ENCODE data around the gene SUPT20H.
"Not testable (repeated sequence)": the region's sequence is repeated elsewhere in the genome, so short reads cannot be mapped to it uniquely, and the experiment has no call there.

SUPT20H gene

GRCh38 chr13:37068962-37069361 lies 9.5 kb upstream of the SUPT20H start:
- DNase-seq: no peak

- no peak for DNase-seq
Observed at GRCh38 chr13:37067874-37068273, 8.4 kb upstream of the SUPT20H start.

GRCh38 chr13:37065890-37066526 lies 6.5 kb upstream of the SUPT20H start:
- no peak for DNase-seq

GRCh38 chr13:37059848-37060192 lies 332 bp upstream of the SUPT20H start:
- DNase-seq: no peak

- not testable (repeated sequence) for DNase-seq
Observed at GRCh38 chr13:37056228-37056627, 3.3 kb downstream of the SUPT20H start.

- not testable (repeated sequence) for DNase-seq
Observed at GRCh38 chr13:37053111-37053510, 6.4 kb downstream of the SUPT20H start.

- DNase-seq: no peak
Observed at GRCh38 chr13:37049810-37050209, 9.7 kb downstream of the SUPT20H start.

- DNase-seq: no peak
Observed at GRCh38 chr13:37047846-37048245, 11.6 kb downstream of the SUPT20H start.

GRCh38 chr13:37047032-37047431 lies 12.5 kb downstream of the SUPT20H start:
- DNase-seq: no peak

GRCh38 chr13:37046062-37046461 lies 13.4 kb downstream of the SUPT20H start:
- no peak for DNase-seq

- no peak for DNase-seq
Observed at GRCh38 chr13:37040789-37041188, 18.7 kb downstream of the SUPT20H start.

- DNase-seq: no peak
Observed at GRCh38 chr13:37039896-37040295, 19.6 kb downstream of the SUPT20H start.

- DNase-seq: no peak
Observed at GRCh38 chr13:37037241-37037640, 22.2 kb downstream of the SUPT20H start.

- DNase-seq: no peak
Observed at GRCh38 chr13:37029617-37030016, 29.9 kb downstream of the SUPT20H start.

GRCh38 chr13:37027639-37028038 lies 31.8 kb downstream of the SUPT20H start:
- DNase-seq: no peak

- DNase-seq: no peak
Observed at GRCh38 chr13:37026771-37027170, 32.7 kb downstream of the SUPT20H start.

GRCh38 chr13:37023871-37024270 lies 35.6 kb downstream of the SUPT20H start:
- no peak for DNase-seq

GRCh38 chr13:37014609-37015008 lies 44.9 kb downstream of the SUPT20H start:
- DNase-seq: no peak

GRCh38 chr13:37011788-37012187 lies 47.7 kb downstream of the SUPT20H start:
- no peak for DNase-seq

- no peak for DNase-seq
Observed at GRCh38 chr13:37011002-37011401, 48.5 kb downstream of the SUPT20H start.

- DNase-seq: no peak
Observed at GRCh38 chr13:37010424-37010823, 49.1 kb downstream of the SUPT20H start.

- no peak for DNase-seq
Observed at GRCh38 chr13:37009692-37010091, 49.8 kb downstream of the SUPT20H start.

GRCh38 chr13:37001921-37002250 lies 57.6 kb downstream of the SUPT20H start:
- no peak for DNase-seq

GRCh38 chr13:36999054-36999714 lies 60.3 kb downstream of the SUPT20H start, which contains the start of gene ALG5:
TSS of gene ALG5 (minus strand) at chr13:36999340. CDS start at chr13:36999300, 40 bp downstream.
- DNase-seq: peak; percentile 44

GRCh38 chr13:36998624-36999041 lies 60.9 kb downstream of the SUPT20H start:
- DNase-seq: no peak
